Hippocampal formation (tissue), 2 donors: ENCODE data around the gene RNF7.
A peak's percentile ranks its signal among the peaks of the same experiment; 100 is the strongest.
"Not testable (repeated sequence)": the region's sequence is repeated elsewhere in the genome, so short reads cannot be mapped to it uniquely, and the experiment has no call there.

ENCODE experiments used
- DNase-seq, 2 donors: peaks; one replicate each; lab custom pipeline; 2025; lab: John Stamatoyannopoulos, UW

The RNF7 gene

DNA sequence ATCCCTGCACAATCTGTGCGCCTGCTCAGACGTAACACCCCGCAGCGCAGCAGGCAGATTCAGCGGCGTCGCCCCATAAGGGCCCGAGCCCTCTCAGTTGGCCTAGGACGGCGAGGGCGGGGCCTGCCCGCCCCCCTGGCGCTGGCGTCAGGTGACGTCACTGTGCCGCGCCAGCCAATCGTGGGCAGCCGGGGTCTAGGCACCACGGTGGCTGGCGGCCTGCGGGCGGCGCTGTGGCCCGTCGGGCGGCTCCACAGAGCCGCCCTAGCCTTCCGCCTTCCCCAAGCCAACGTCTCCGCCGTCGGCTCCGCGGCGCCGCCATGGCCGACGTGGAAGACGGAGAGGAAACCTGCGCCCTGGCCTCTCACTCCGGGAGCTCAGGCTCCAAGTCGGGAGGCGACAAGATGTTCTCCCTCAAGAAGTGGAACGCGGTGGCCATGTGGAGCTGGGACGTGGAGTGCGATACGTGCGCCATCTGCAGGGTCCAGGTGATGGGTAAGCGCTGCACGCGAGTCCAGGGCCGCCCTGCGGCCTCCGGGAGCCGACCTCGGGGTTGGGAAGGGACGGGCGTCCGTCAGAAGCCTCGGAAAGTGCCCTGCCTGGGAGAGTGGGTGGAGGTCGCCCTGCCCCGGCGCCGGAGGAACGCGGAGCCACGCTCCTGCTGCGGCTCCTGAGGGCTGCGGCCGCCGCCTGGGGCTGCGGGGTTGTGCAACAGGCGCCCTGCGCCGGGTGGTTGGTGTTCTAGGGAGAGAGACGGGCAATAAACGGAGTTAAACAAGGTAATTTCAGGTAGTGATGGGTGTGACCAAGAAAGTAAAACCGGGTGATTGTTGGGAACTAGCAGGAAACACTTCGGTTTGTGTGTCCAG, at the start of gene RNF7:
Gene RNF7, plus strand, starts transcription at position 277 of the 869 bp plus-strand sequence. Its CDS starts 44 bp downstream, at position 321.
- DNase-seq = peak; percentile 93 to 94

- DNase-seq = peak in 1 of 2 donors; percentile 51
Observed at GRCh38 chr3:141690431-141691072, 47.5 kb upstream of the RNF7 start.

- DNase-seq = not testable (repeated sequence)
Observed at GRCh38 chr3:141691471-141691870, 46.6 kb upstream of the RNF7 start.

GRCh38 chr3:141692973-141693372, 45.1 kb upstream of the RNF7 start:
- DNase-seq = not testable (repeated sequence)

DNA sequence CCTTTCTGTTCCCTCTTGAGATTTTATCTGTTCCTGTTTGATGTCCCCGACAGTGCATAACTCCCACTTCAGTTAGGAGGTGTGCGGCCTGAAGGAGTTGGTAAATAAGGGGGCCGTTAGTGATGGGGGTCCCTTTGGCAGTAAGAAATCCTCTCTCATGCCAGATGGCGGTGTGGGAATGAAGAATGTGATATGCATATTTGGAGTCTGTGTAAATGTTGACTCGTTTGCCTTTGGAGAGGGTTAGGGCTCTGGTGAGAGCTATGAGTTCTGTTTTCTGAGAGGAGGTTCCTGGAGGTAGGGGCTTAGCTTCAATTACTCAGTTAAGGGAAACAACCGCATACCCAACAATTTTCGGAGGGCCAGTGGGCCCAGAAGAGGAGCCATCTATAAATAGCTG, 38.8 kb upstream of the RNF7 start:
- DNase-seq = no peak

DNA sequence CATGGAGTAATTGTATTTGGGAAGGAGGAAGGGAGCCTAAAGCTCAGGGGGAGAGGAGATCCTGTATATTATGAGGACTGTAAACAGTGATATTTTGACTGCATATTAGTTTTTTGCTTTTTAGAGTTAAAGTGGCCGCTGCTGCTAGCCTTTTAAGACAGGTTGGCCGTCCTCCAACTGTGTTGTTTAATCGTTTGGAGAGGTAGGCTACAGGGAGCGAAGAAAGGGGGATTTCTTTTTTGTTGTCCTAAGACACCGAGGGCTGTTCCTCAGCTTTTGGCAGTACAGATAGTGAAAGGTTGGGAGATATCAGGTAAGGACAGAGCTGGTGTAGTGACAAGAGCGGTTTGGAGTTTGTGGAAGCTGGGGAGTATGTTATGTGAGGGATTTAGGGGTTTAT, 38.2 kb upstream of the RNF7 start:
- DNase-seq = no peak

DNA sequence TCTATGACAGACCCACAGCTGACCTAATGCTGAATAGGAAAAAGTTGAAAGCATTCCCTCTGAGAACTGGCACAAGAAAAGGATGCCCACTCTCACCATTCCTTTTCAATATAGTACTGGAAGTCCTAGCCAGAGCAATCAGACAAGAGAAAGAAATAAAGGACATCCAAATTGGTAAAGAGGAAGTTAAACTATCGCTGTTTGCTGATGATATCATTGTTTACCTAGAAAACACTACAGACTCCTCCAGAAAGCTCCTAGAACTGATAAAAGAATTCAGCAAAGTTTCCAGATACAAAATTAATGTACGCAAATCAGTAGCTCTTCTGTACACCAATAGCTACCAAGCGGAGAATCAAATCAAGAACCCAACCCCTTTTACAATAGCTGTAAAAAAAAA, 34.7 kb upstream of the RNF7 start:
- DNase-seq = not testable (repeated sequence)

GRCh38 chr3:141707741-141708203, 30.3 kb upstream of the RNF7 start:
- DNase-seq = no peak

DNA sequence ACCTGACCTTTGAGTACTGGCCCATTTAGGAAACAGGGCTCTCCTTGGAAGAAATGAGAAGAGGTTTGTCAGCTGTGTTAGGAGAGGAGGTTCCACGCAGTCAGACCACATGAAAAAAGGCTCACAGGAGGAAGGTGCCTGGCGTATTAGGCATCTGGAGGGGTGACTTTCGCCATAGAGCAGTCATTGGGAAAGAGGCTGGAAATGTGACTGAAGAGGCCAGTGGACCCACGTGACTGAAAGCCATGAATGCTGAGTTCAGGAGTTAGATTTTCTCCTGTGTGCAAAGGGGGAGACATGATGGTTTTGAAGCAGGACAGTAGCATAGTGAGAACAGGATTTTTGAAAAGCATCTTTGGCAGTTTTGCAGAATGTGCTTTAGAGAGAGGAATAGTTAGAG, 29.7 kb upstream of the RNF7 start:
- DNase-seq = no peak

DNA sequence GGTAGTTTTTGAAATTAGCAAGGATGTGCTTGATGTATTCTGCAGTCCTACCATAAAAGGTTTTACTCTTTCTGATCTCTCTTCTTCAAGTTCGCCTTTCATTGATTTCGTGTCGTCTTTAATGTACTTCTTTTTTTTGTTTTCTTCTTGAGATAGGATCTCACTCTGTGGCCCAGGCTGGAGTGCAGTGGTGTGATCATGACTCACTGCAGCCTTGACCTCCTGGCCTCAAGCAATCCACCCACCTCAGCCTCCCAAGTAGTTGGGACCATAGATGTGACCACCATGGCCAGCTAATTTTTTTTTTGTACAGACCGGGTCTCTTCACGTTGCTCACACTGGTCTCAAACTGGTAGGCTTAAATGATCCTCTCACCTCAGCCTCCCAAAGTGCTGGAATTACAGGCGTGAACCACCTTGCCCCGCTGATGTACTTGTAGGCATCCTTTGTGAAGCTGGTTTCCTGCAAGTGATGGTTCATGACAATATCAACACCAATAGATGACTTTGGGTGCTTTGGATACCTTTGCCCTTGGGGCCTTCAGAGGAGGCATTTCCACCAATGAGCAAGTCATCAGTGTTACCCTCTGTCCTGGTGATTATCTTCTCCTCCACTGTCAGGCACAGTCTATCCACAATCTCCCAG, 28.9 kb upstream of the RNF7 start:
- no peak for DNase-seq

GRCh38 chr3:141710121-141710520, 28.0 kb upstream of the RNF7 start:
- DNase-seq = no peak

DNA sequence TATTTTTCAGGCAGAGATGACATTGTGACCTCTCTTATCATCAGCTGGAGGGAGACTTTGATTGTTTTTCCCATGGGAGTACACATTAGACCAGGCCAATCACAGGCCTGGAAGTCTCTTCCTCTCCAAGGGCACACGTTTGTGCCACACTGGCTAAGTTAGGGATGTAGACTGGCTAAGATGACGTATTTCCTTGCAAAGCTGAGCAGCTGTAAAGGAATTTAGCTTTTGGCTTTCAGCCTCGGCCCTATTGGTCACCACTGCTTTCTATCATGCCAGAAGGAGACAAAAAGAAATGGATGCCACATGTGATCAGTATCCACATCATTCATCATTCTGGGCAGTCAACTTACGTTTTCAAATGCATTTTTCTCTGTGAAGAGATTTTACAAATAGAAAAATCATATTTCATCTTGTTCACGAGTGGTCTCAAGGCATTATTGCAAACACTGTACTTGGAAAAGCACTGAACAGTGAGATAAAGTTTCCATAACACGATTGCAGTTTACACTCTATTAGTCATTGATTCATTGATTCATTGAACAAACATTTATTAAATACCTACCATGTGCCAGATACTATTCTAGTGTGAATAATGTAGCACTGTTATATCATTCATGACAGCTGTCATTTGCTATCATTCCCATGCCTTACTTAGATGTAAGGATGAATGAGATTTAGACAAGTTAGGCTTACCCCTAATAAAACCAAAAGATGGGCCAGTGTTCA, 27.0 kb upstream of the RNF7 start:
- no peak for DNase-seq

DNA sequence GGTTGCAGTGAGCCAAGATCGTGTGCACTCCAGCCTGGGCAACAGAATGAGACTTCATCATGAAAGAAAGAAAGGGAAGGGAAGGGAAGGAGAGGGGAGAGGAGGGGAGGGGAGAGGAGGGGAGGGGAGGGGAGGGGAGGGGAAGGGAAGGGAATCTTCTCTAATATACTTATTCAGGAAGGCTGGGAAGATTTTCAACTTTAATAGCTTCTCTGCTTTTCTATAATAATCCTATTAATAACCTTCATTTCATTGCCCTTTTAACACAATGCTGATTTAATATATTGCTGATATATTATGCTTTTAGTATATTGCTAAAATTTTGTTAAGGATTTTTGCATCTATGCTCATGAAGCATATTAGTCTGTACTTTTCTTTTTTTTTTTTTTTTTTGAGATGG, 23.4 kb upstream of the RNF7 start:
- DNase-seq = no peak

DNA sequence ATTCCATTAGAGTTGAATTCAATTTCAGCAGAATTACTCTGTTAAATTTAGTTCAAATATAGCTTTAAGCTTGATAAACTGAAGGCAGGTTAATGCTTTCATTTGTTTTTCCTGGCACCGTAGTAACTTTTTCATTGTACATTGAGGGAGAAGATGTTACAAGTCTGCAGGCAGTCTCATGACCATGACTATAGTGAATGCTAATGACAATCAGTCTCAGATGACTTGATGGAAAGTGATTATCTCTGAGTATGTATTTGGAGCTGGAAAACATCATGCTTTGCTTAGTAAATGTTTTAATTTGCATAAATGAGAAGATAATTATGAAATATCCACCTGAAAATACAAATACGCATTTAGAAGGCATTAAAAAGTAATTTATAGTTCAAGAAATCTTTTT, 16.0 kb upstream of the RNF7 start:
- DNase-seq = no peak

- DNase-seq = no peak
Observed at GRCh38 chr3:141722648-141723047, 15.4 kb upstream of the RNF7 start.

GRCh38 chr3:141723255-141723654, 14.8 kb upstream of the RNF7 start:
- DNase-seq = no peak

DNA sequence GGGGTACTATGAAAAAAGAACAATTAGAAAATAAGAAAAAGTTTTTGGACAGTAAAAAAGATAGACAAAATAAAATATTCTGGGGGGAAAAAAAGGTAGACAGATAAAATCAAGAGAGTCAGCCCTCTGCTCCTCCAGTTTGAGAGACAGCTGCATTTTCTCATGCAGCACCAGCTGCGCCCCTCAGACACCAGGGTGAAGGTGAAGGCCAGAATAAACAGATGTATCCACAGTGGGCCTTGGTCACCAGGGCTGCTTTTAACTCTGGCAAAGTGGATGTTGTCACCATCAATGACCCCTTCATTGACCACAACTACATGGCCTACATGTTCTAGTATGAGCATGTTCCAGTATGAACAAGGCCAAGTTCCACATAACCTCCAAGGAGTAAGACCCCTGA, 13.9 kb upstream of the RNF7 start:
- DNase-seq = no peak

GRCh38 chr3:141725036-141725435, 13.1 kb upstream of the RNF7 start:
- DNase-seq = no peak

GRCh38 chr3:141726483-141726882, 11.6 kb upstream of the RNF7 start:
- no peak for DNase-seq

DNA sequence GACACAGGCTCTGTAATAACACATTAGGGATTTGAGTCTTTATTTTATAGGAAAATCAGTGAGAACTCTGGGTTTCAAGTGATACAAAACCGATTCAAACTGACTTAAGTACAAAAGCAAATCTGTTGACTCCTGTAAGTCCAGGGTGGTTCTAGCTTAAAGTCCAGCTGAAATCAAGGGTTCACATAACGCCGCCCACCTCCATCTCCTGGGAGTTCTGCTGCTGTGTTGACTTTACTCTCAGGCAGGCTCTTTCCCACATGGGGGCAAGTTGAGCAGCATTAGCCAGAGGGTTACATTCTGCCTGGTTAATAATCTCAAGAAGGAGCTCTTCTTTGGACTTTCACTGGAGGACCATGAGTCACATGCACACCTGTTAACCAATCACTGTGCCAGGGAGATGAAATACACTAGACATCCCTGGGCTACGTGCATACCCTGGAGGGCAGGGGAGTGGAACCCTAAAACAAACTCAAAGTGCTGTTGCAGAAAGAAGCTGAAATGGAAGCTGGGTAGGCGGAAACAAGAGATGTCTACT, 9.7 kb upstream of the RNF7 start:
- DNase-seq = no peak

DNA sequence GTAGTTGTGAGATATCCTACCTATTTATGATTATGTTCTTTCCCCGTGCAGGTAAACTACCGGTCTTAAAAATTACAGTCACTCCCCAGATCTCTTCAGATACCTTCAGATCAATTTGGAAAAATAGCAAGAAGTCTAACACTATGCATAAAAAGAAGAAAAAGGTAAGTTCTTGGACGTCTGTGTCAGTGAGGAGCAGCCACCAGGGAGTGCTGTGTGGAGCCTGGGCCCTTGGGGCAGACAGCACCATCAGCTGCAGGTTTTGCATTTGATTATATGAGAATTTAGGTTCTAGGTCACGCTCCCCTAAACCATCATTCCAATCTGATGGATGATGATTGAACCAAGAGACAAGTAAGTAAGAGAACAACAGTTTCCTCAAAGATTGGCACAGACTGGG, 8.9 kb upstream of the RNF7 start:
- DNase-seq = no peak

- DNase-seq = no peak
Observed at GRCh38 chr3:141735176-141735575, 2.9 kb upstream of the RNF7 start.
